Heart left ventricle (tissue), 16 donors: ENCODE data around the gene POU2AF1. TPM values are rescaled to one million over a fixed set of nuclear protein-coding genes. Genes with fewer than 3 reads are reported as not detected.

Experiments
- ATAC-seq, 4 donors: fragments of 200-7000 bp; cut with Tn5 transposase; one replicate each; pipeline ENCODE4 v1.9.1; 2020 to 2022; ENCODE audit warnings: moderate library complexity in 4 of 4, mild to moderate bottlenecking in 3 of 4, moderate number of reproducible peaks in 1 of 4
- DNase-seq, 5 donors: peaks; one replicate each; pipeline ENCODE4 v3.0.0-alpha.2; 2020
- H3K27ac ChIP-seq, 12 donors: fragments of 200-600 bp; sonication (generic) in 4 of 12; one replicate each; pipeline versions ENCODE4 v1.5.0 to v1.8.0; 2016 to 2022; ENCODE audit warnings: mild to moderate bottlenecking in 2 of 12
- H3K27me3 ChIP-seq, 9 donors: fragments of 200-600 bp; sonication (generic) in 2 of 9; one replicate each; pipeline versions ENCODE4 v1.5.1 to v1.8.0; 2016 to 2022; ENCODE audit warnings: mild to moderate bottlenecking in 3 of 9
- H3K36me3 ChIP-seq, 9 donors: fragments of 200-600 bp; sonication (generic) in 2 of 9; one replicate each; pipeline versions ENCODE4 v1.5.0 to v1.8.0; 2018 to 2022; ENCODE audit warnings: mild to moderate bottlenecking in 2 of 9
- H3K4me1 ChIP-seq, 12 donors: fragments of 200-600 bp; sonication (generic) in 4 of 12; one replicate each; pipeline versions ENCODE4 v1.5.0 to v1.8.0; 2016 to 2022; ENCODE audit warnings: mild to moderate bottlenecking in 3 of 12
- H3K4me3 ChIP-seq, 12 donors: fragments of 200-600 bp; sonication (generic) in 4 of 12; one replicate each; pipeline versions ENCODE4 v1.5.0 to v1.8.0; 2017 to 2022; ENCODE audit warnings: mild to moderate bottlenecking in 9 of 12, moderate library complexity in 4 of 12
- H3K9me3 ChIP-seq, 12 donors: fragments of 200-600 bp; sonication (generic) in 4 of 12; one replicate each; pipeline versions ENCODE4 v1.5.0 to v1.8.0; 2016 to 2022; ENCODE audit warnings: mild to moderate bottlenecking in 1 of 12
- CTCF ChIP-seq, 12 donors: fragments of 200-600 bp; sonication (generic) in 4 of 12; IDR thresholded peaks; one replicate each; pipeline versions ENCODE4 v1.5.0 to v1.8.0; 2018 to 2022; ENCODE audit warnings: antibody characterized with exemption in 12 of 12, mild to moderate bottlenecking in 5 of 12
- POLR2A ChIP-seq, 2 donors: fragments of 450-650 bp; IDR thresholded peaks; one replicate each; pipeline ENCODE4 v1.6.1; 2017; ENCODE audit warnings: antibody characterized with exemption in 2 of 2, mild to moderate bottlenecking in 2 of 2, moderate library complexity in 2 of 2
- WGBS, 4 donors: extraction: QIAGEN DNeasy Blood & Tissue Kit in 2 of 4; methylation state at CpG; one replicate each; pipeline versions ENCODE4 v1.1.5 to v1.1.7; 2013 to 2018; 5-methylcytosine and 5-hydroxymethylcytosine counted together
- intact Hi-C, 10 donors: fragments of 100-400 bp; cut with DNase I; formaldehyde crosslinking; loops; one replicate each; pipeline versions ENCODE4 v1.11.1 to v1.14.2; 2022
- polyA plus RNA-seq, 2 donors: library from polyadenylated mRNA; stranded (reverse); fragments of 200-250 nt; gene quantifications; one replicate each; pipeline ENCODE4 v1.2.3, GENCODE V29; 2013
- total RNA-seq, 9 donors: library from RNA; depleted of rRNA in 2 of 9; stranded (reverse); fragments of >200 nt in 2 of 9; fragmentation: NEBNext Ultra II Directional in 3 of 9; extraction: Animal tissue kit (Norgen Biotek cat#: 25700) in 3 of 9; gene quantifications; one replicate each; pipeline versions ENCODE4 v1.1.0 to v1.2.4, GENCODE V29; 2016 to 2023
- donor health status: ischemic (EF 13 %, LVEDD 7.1; RV severe dilation, severe dysfunction).
- donor health status: healthy with polysubstance abuse.
- donor health status: DM: no; HTN: yes; CAD: no.
- donor health status: DM: no; HTN: no; CAD: no.
- donor health status: ischemic (EF 25% LVEDD 6.9; RV normal size, moderate dysfunction).
- donor health status: ischemic (EF 25% LVEDD 5.7; RV mildly dilated, moderate dysfunction).
- donor health status: healthy.
- donor health status: DM: yes; HTN: yes; CAD: no.
- donor health status: ischemic (EF 35%, LVEDD 5.7; RV mildly dilated, moderate dysfunction).
- donor health status: nonischemic (EF 11% LVEDD 7.7; RV severe dilation, severe dysfunction).
- donor health status: DM: yes; HTN: yes; CAD: no.
- donor health status: PGD.
- donor health status: ischemic (EF 29% LVEDD 5.4; RV normal size, mild dysfunction).
- donor health status: nonischemic (EF 23%, LVEDD 6.1; RV moderate dilation, normal function).

The POU2AF1 gene
- total and polyA plus RNA-seq, 11 donors, result 0.07 to 1.3 (median 0.24) TPM; not detected in 7

GRCh38 chr11:111382451-111382850 is 3.4 kb upstream of the POU2AF1 start:
- Histone ChIP-seq H3K36me3 (no peaks in the 10 kb centered on the region), H3K4me3 (no peak overlapping the region), H3K27me3 (peaks cover 0 to 19% (median 0%) of the 10 kb centered on the region in 9 donors), H3K27ac (no peak overlapping the region), H3K4me1 (peaks cover 0 to 14% (median 5%) of the 10 kb centered on the region in 12 donors), H3K9me3 (peaks cover 0 to 6% (median 0%) of the 10 kb centered on the region in 12 donors)
- WGBS, 4 donors, result 90 to 97% (median 96%) methylated on average over 2 of the region's 2 CpGs
- no peak for DNase-seq
- intact Hi-C loops, result no loop called here
- TF ChIP-seq CTCF (IDR thresholded peaks at IDR 0.05) (no peak), POLR2A (IDR thresholded peaks at IDR 0.05) (no peak)
- ATAC-seq, result no peak

GRCh38 chr11:111379602-111380136 is 594 bp upstream of the POU2AF1 start:
- Histone ChIP-seq H3K4me3 (peak overlapping the region in 7 of 12 donors; percentile 24 to 43 (median 36)), H3K36me3 (no peaks in the 10 kb centered on the region), H3K27me3 (peaks cover 0 to 21% (median 0%) of the 10 kb centered on the region in 9 donors), H3K9me3 (no peaks in the 10 kb centered on the region), H3K27ac (peak overlapping the region in 1 of 12 donors; percentile 36), H3K4me1 (peaks cover 0 to 14% (median 5%) of the 10 kb centered on the region in 12 donors)
- no peak for DNase-seq
- WGBS, 4 donors, result 51 to 61% (median 59%) methylated on average over 9 to 14 of the region's 14 CpGs
- ATAC-seq, result peak in 1 of 4 donors; percentile 34
- intact Hi-C loops, result no loop called here
- TF ChIP-seq CTCF (IDR thresholded peaks at IDR 0.05), result no peak
- TF ChIP-seq POLR2A (IDR thresholded peaks at IDR 0.05), result no peak

GRCh38 chr11:111378185-111378860 is 752 bp downstream of the POU2AF1 start:
- TF ChIP-seq CTCF (IDR thresholded peaks at IDR 0.05) (no peak), POLR2A (IDR thresholded peaks at IDR 0.05) (no peak)
- no peaks in the 10 kb centered on the region for H3K36me3 ChIP-seq
- DNase-seq, result no peak
- peaks cover 0 to 21% (median 0%) of the 10 kb centered on the region in 9 donors for H3K27me3 ChIP-seq
- ATAC-seq, result peak in 1 of 4 donors; percentile 7
- peaks cover 0 to 14% (median 5%) of the 10 kb centered on the region in 12 donors for H3K4me1 ChIP-seq
- H3K9me3 ChIP-seq, result no peaks in the 10 kb centered on the region
- WGBS, 4 donors, result 68 to 78% (median 73%) methylated on average over 8 of the region's 8 CpGs
- H3K4me3 ChIP-seq, result no peak overlapping the region
- intact Hi-C loops, result no loop called here
- H3K27ac ChIP-seq, result no peak overlapping the region

GRCh38 chr11:111376181-111376871 is 2.7 kb downstream of the POU2AF1 start:
- no peak for TF ChIP-seq POLR2A (IDR thresholded peaks at IDR 0.05)
- no peak for TF ChIP-seq CTCF (IDR thresholded peaks at IDR 0.05)
- Histone ChIP-seq H3K36me3 (no peaks in the 10 kb centered on the region), H3K9me3 (no peaks in the 10 kb centered on the region), H3K4me1 (peaks cover 0 to 14% (median 5%) of the 10 kb centered on the region in 12 donors), H3K27ac (no peak overlapping the region), H3K4me3 (no peak overlapping the region), H3K27me3 (peaks cover 0 to 21% (median 0%) of the 10 kb centered on the region in 9 donors)
- intact Hi-C loops, result no loop called here
- DNase-seq (no peak), ATAC-seq (no peak)
- WGBS, 4 donors, result 41 to 51% (median 50%) methylated on average over 3 of the region's 3 CpGs
